Spleen (tissue), 11 donors: ENCODE data around the gene SAT1. TPM values are rescaled to one million over a fixed set of nuclear protein-coding genes. Genes with fewer than 3 reads are reported as not detected.
"Not testable (repeated sequence)": the region's sequence is repeated elsewhere in the genome, so short reads cannot be mapped to it uniquely, and the experiment has no call there.

ENCODE experiments used
- DNase-seq: peaks from one replicate; pipeline ENCODE4 v3.0.0-alpha.2; 2020
- H3K27ac ChIP-seq, 8 donors: fragments of 200-600 bp; sonication (generic) in 7 of 8; 1 replicate in 4 of 8; 2 replicates in 4 of 8; pipeline versions ENCODE4 v1.5.0 to v1.8.0; 2016 to 2021; ENCODE audit warnings: inconsistent platforms in 4 of 8, mild to moderate bottlenecking in 4 of 8, moderate library complexity in 1 of 8
- H3K27me3 ChIP-seq, 7 donors: fragments of 200-600 bp; sonication (generic) in 6 of 7; replicated peaks in 1 of 7; 1 replicate in 4 of 7; 2 replicates in 3 of 7; pipeline versions ENCODE4 v1.5.0 to v1.8.0; 2016 to 2021; ENCODE audit warnings: inconsistent platforms in 3 of 7, mild to moderate bottlenecking in 1 of 7
- H3K36me3 ChIP-seq, 6 donors: fragments of 200-600 bp; sonication (generic) in 5 of 6; 1 replicate in 4 of 6; 2 replicates in 2 of 6; pipeline versions ENCODE4 v1.5.0 to v1.8.0; 2016 to 2021; ENCODE audit warnings: inconsistent platforms in 2 of 6
- H3K4me1 ChIP-seq, 6 donors: fragments of 200-600 bp; sonication (generic) in 5 of 6; 1 replicate in 3 of 6; 2 replicates in 3 of 6; pipeline versions ENCODE4 v1.5.0 to v1.8.0; 2016 to 2021; ENCODE audit warnings: inconsistent platforms in 3 of 6
- H3K4me3 ChIP-seq, 8 donors: fragments of 200-600 bp; sonication (generic) in 7 of 8; 1 replicate in 4 of 8; 2 replicates in 4 of 8; pipeline versions ENCODE4 v1.5.0 to v1.8.0; 2016 to 2021; ENCODE audit warnings: inconsistent platforms in 4 of 8, mild to moderate bottlenecking in 4 of 8, moderate library complexity in 2 of 8
- H3K9me3 ChIP-seq, 8 donors: fragments of 200-600 bp; sonication (generic) in 7 of 8; 1 replicate in 4 of 8; 2 replicates in 4 of 8; pipeline versions ENCODE4 v1.5.0 to v1.8.0; 2016 to 2021; ENCODE audit warnings: inconsistent platforms in 4 of 8
- CTCF ChIP-seq, 11 experiments: fragments of 200-600 bp in 7 of 11; fragments of 450-650 bp in 4 of 11; sonication (generic) in 4 of 11; IDR thresholded peaks in 8 of 11; conservative IDR thresholded peaks in 3 of 11; 1 replicate in 7 of 11; 2 replicates in 4 of 11; pipeline versions ENCODE4 v1.4.0 to v1.8.0; 2016 to 2021; ENCODE audit warnings: antibody characterized with exemption in 11 of 11, inconsistent platforms in 4 of 11, mild to moderate bottlenecking in 1 of 11
- POLR2A ChIP-seq, 3 donors: fragments of 450-650 bp; IDR thresholded peaks; one replicate each; pipeline ENCODE4 v1.5.1; 2017; ENCODE audit warnings: antibody characterized with exemption in 3 of 3, mild to moderate bottlenecking in 1 of 3
- POLR2AphosphoS5 ChIP-seq, 3 donors: sonication (generic); formaldehyde crosslinking; IDR thresholded peaks; one replicate each; pipeline ENCODE4 v1.5.1; 2017; ENCODE audit warnings: antibody characterized with exemption in 3 of 3
- WGBS, 5 donors: extraction: QIAGEN DNeasy Blood & Tissue Kit in 3 of 5; methylation state at CpG; one replicate each; pipeline versions ENCODE4 v1.1.5 to v1.1.7; 2013 to 2018; 5-methylcytosine and 5-hydroxymethylcytosine counted together
- intact Hi-C: fragments of 100-400 bp; cut with DNase I; formaldehyde crosslinking; loops from one replicate; pipeline ENCODE4 v1.15.0; 2023; ENCODE audit warnings: low total_unique reads
- polyA plus RNA-seq, 3 donors: library from polyadenylated mRNA; stranded (reverse); fragments of 200-250 nt; gene quantifications; one replicate each; pipeline ENCODE4 v1.2.1, GENCODE V29; 2013
- total RNA-seq, 7 donors: library from RNA; depleted of rRNA in 3 of 7; stranded (reverse); fragments of >200 nt in 3 of 7; fragmentation: NEBNext Ultra II Directional in 4 of 7; extraction: Animal tissue kit (Norgen Biotek cat#: 25700) in 4 of 7; gene quantifications; one replicate each; pipeline versions ENCODE4 v1.1.0 to v1.2.1, GENCODE V29; 2016 to 2021
- donor health status: healthy with polysubstance abuse.
- donor health status: DM: no; HTN: no; CAD: no; lungs with moderate emphysema.
- donor health status: DM: no; HTN: no; CAD: no.
- donor health status: Bipolar disorder and iron deficiency.
- donor health status: healthy.
- donor health status: DM: no; HTN: no; CAD: no.
- donor health status: DM: yes; HTN: yes; CAD: no.

Gene SAT1
- total and polyA plus RNA-seq, 10 donors: 714 to 2,832 (median 981) TPM

- intact Hi-C loops: no loop called here
- DNase-seq: no peak
Measured at GRCh38 chrX:23742174-23742696, 40.7 kb upstream of the SAT1 start.

GRCh38 chrX:23742697-23743622 lies 40.0 kb upstream of the SAT1 start, which contains the start of gene ACOT9:
Gene ACOT9 (minus strand): TSS chrX:23743276. CDS start chrX:23743144, 132 bp downstream.
- 1 to 47% (median 1%) methylated on average over 19 to 73 of the region's 73 CpGs for WGBS, 5 donors
- Histone ChIP-seq H3K27ac (peak within 1 kb of the TSS; percentile 30 to 93 (median 90)), H3K27me3 (no peaks in the 10 kb centered on the region), H3K4me1 (peaks cover 0 to 23% (median 2%) of the 10 kb centered on the region in 6 donors), H3K9me3 (no peaks in the 10 kb centered on the region), H3K4me3 (peak within 1 kb of the TSS; percentile 48 to 84 (median 70)), H3K36me3 (no peaks in the 10 kb centered on the region)
- peak; percentile 94 for DNase-seq
- intact Hi-C loops: no loop called here
- TF ChIP-seq POLR2A (IDR thresholded peaks at IDR 0.05) (peak in 1 of 3 donors; percentile 7), POLR2AphosphoS5 (IDR thresholded peaks at IDR 0.05) (peak; percentile 90 to 95 (median 91)), CTCF (IDR thresholded peaks at IDR 0.05 in 8 of 11, conservative IDR thresholded peaks at IDR 0.05 in 3 of 11) (peak in 1 of 11 experiments; percentile 20)

More at GRCh38 chrX:23742174-23742696, 40.7 kb upstream of the SAT1 start:
- Histone ChIP-seq H3K4me1 (peaks cover 0 to 23% (median 2%) of the 10 kb centered on the region in 6 donors), H3K27ac (peak overlapping the region; percentile 30 to 93 (median 90)), H3K36me3 (no peaks in the 10 kb centered on the region), H3K4me3 (peak overlapping the region; percentile 48 to 84 (median 70)), H3K9me3 (no peaks in the 10 kb centered on the region), H3K27me3 (no peaks in the 10 kb centered on the region)
- 3 to 31% (median 15%) methylated on average over 5 to 6 of the region's 6 CpGs for WGBS, 5 donors
- no peak for TF ChIP-seq POLR2A (IDR thresholded peaks at IDR 0.05)

- Histone ChIP-seq H3K4me3 (peak overlapping the region in 6 of 8 donors; percentile 61 to 84 (median 74)), H3K4me1 (peaks cover 0 to 23% (median 2%) of the 10 kb centered on the region in 6 donors), H3K27ac (peak overlapping the region; percentile 30 to 93 (median 90))
- intact Hi-C loops, H3K36me3 ChIP-seq, H3K9me3 ChIP-seq, DNase-seq, H3K27me3 ChIP-seq: not testable (repeated sequence)
- 66 to 86% (median 73%) methylated on average over 12 to 14 of the region's 14 CpGs for WGBS, 5 donors
Measured at GRCh38 chrX:23743623-23743971, 39.4 kb upstream of the SAT1 start.

GRCh38 chrX:23745786-23746185 lies 37.2 kb upstream of the SAT1 start:
- 7 to 41% (median 17%) methylated on average over 3 of the region's 3 CpGs for WGBS, 5 donors
- intact Hi-C loops: no loop called here
- H3K4me3 ChIP-seq: no peak overlapping the region
- no peaks in the 10 kb centered on the region for H3K27me3 ChIP-seq
- peak overlapping the region in 1 of 8 donors; percentile 38 for H3K27ac ChIP-seq
- no peak for DNase-seq
- H3K4me1 ChIP-seq: peaks cover 0 to 22% (median 2%) of the 10 kb centered on the region in 6 donors
- TF ChIP-seq POLR2AphosphoS5 (IDR thresholded peaks at IDR 0.05): no peak
- no peak for TF ChIP-seq CTCF (IDR thresholded peaks at IDR 0.05 in 8 of 11, conservative IDR thresholded peaks at IDR 0.05 in 3 of 11)
- no peak for TF ChIP-seq POLR2A (IDR thresholded peaks at IDR 0.05)
- no peaks in the 10 kb centered on the region for H3K9me3 ChIP-seq
- H3K36me3 ChIP-seq: no peaks in the 10 kb centered on the region

GRCh38 chrX:23749129-23749528 lies 33.8 kb upstream of the SAT1 start:
- no peaks in the 10 kb centered on the region for H3K36me3 ChIP-seq
- H3K4me1 ChIP-seq: peaks cover 0 to 6% (median 0%) of the 10 kb centered on the region in 6 donors
- intact Hi-C loops: no loop called here
- H3K9me3 ChIP-seq: no peaks in the 10 kb centered on the region
- H3K4me3 ChIP-seq: no peak overlapping the region
- no peaks in the 10 kb centered on the region for H3K27me3 ChIP-seq
- DNase-seq: no peak
- H3K27ac ChIP-seq: no peak overlapping the region
- 77 to 100% (median 86%) methylated on average over 4 of the region's 4 CpGs for WGBS, 5 donors
- TF ChIP-seq POLR2A (IDR thresholded peaks at IDR 0.05) (no peak), POLR2AphosphoS5 (IDR thresholded peaks at IDR 0.05) (no peak), CTCF (IDR thresholded peaks at IDR 0.05 in 8 of 11, conservative IDR thresholded peaks at IDR 0.05 in 3 of 11) (no peak)
